Prostate gland (tissue), 2 donors: ENCODE measurements around the gene IGIP.

Source experiments
- CTCF ChIP-seq, 4 experiments: fragments of 200-600 bp in 2 of 4; fragments of 450-650 bp in 2 of 4; sonication (generic) in 2 of 4; IDR thresholded peaks; 1 replicate in 3 of 4; 2 replicates in 1 of 4; pipeline ENCODE4 v1.5.1; 2016 to 2019; ENCODE audit warnings: antibody characterized with exemption in 4 of 4, mild to moderate bottlenecking in 2 of 4, moderate library complexity in 2 of 4
- POLR2A ChIP-seq: fragments of 450-650 bp; IDR thresholded peaks from one replicate; pipeline ENCODE4 v1.6.1; 2016; ENCODE audit warnings: antibody characterized with exemption, mild to moderate bottlenecking
- POLR2AphosphoS5 ChIP-seq: sonication (generic); formaldehyde crosslinking; IDR thresholded peaks from one replicate; pipeline ENCODE4 v1.6.1; 2017; ENCODE audit warnings: antibody characterized with exemption

GRCh38 chr5:140151144-140152021 lies 25.6 kb downstream of the IGIP start:
- TF ChIP-seq CTCF (IDR thresholded peaks at IDR 0.05), result no peak
- TF ChIP-seq POLR2A, result no peak
- no peak for TF ChIP-seq POLR2AphosphoS5
